CD4-positive, CD25-positive, alpha-beta regulatory T cell (primary cell): ENCODE data around the gene IFI30. TPM values are rescaled to one million over a fixed set of nuclear protein-coding genes. Genes with fewer than 3 reads are reported as not detected.
"Not testable (repeated sequence)": the region's sequence is repeated elsewhere in the genome, so short reads cannot be mapped to it uniquely, and the experiment has no call there.

Experiments used
- ATAC-seq, 2 donors: fragments of 150-1000 bp; cut with Tn5 transposase; one replicate each; pipeline ENCODE4 v1.10.0; 2021; ENCODE audit warnings: low read depth in 2 of 2, moderate number of reproducible peaks in 2 of 2, moderate library complexity in 1 of 2
- DNase-seq, 3 donors: peaks; one replicate each; pipeline versions ENCODE4 v3.0.0 to v3.0.0-alpha.2; 2012 to 2022; ENCODE audit warnings: mixed read lengths in 1 of 3
- H3K27ac ChIP-seq: one replicate; pipeline ENCODE4 v1.7.0; 2013; ENCODE audit warnings: mild to moderate bottlenecking, low read length; ENCODE audit not compliant: insufficient read depth, poor library complexity, severe bottlenecking
- H3K27me3 ChIP-seq: one replicate; pipeline ENCODE4 v1.7.0; 2013; ENCODE audit warnings: low read length; ENCODE audit not compliant: control insufficient read depth, insufficient read depth
- H3K36me3 ChIP-seq: one replicate; pipeline ENCODE4 v1.7.0; 2013; ENCODE audit warnings: mild to moderate bottlenecking, low read length, moderate library complexity; ENCODE audit not compliant: control insufficient read depth, insufficient read depth
- H3K4me1 ChIP-seq: 2 replicates; pipeline ENCODE4 v1.7.0; 2013; ENCODE audit warnings: mild to moderate bottlenecking, low read length; ENCODE audit not compliant: insufficient read depth, control insufficient read depth, poor library complexity, severe bottlenecking
- H3K4me3 ChIP-seq: one replicate; pipeline ENCODE4 v1.7.0; 2013; ENCODE audit warnings: low read depth, mild to moderate bottlenecking, low read length, moderate library complexity
- H3K9me3 ChIP-seq, 2 experiments: 1 replicate in 1 of 2; 2 replicates in 1 of 2; pipeline ENCODE4 v1.7.0; 2013; ENCODE audit warnings: low read length in 2 of 2, mild to moderate bottlenecking in 1 of 2, moderate library complexity in 1 of 2; ENCODE audit not compliant: control insufficient read depth in 2 of 2
- H3K27ac Mint-ChIP-seq, 3 donors: one replicate each; pipeline ENCODE4 v1.8.0; 2020 to 2022; ENCODE audit warnings: mild to moderate bottlenecking in 3 of 3, mixed read lengths in 3 of 3, moderate library complexity in 2 of 3
- H3K27me3 Mint-ChIP-seq: one replicate; pipeline ENCODE4 v1.8.0; 2022; ENCODE audit warnings: mild to moderate bottlenecking, mixed read lengths
- H3K36me3 Mint-ChIP-seq: one replicate; pipeline ENCODE4 v1.8.0; 2020; ENCODE audit warnings: mixed read lengths
- H3K4me1 Mint-ChIP-seq, 4 donors: one replicate each; pipeline ENCODE4 v1.8.0; 2020 to 2022; ENCODE audit warnings: mixed read lengths in 4 of 4, mild to moderate bottlenecking in 1 of 4
- H3K4me3 Mint-ChIP-seq, 4 donors: one replicate each; pipeline ENCODE4 v1.8.0; 2020 to 2022; ENCODE audit warnings: mild to moderate bottlenecking in 4 of 4, mixed read lengths in 4 of 4, moderate library complexity in 3 of 4
- H3K9me3 Mint-ChIP-seq, 7 donors: one replicate each; pipeline ENCODE4 v1.8.0; 2020 to 2022; ENCODE audit warnings: mixed read lengths in 7 of 7, mild to moderate bottlenecking in 3 of 7, moderate library complexity in 2 of 7
- polyA plus RNA-seq, 4 donors: library from polyadenylated mRNA; unstranded; fragments of 300-500 nt; fragmentation: Illumina TruSeq; gene quantifications; one replicate each; pipeline ENCODE4 v1.2.3, GENCODE V29; 2021
- total RNA-seq: library from RNA; stranded (reverse); gene quantifications from one replicate; pipeline ENCODE4 v1.2.3, GENCODE V29; 2022

Gene IFI30
- total and polyA plus RNA-seq, 5 donors from 2014 or later: 2.3 to 17.8 (median 8.5) TPM

DNA sequence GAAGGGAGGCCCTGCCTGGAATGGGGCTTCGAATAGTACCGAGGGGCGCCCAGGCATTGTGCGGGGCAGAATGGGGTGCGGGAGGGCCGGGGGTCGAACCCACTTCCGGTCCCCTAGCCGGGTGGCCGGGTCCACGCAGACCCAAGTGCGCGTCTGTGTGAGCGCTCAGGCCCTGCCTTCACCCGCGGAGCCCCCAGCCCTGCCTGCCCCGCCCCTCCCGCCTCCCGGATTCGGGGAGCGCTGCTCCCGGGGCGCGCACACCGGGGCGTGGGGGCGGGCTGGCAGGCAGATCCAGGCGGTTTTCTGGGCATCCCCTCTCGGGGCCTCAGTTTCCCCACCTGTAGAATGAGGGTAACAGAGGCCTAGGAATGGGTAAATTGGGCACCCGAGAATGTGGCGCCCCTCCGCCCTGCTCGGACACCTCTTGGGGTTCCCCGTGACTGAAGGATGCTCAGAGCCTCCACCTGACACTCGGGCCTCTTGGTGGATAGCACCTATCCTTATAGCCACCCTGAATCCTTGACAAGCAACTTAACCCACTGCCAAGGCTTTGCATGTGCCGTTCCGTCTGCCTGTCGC lies 20.0 kb upstream of the IFI30 start:
- peak overlapping the region; percentile 92 to 95 (median 94) for H3K4me3 Mint-ChIP-seq
- H3K27ac ChIP-seq: peak overlapping the region; percentile 84
- peak overlapping the region; percentile 38 to 94 (median 93) for H3K27ac Mint-ChIP-seq
- peaks cover 0 to 2% (median 0%) of the 10 kb centered on the region in 7 donors for H3K9me3 Mint-ChIP-seq
- DNase-seq (peak; percentile 10 to 38 (median 11)), ATAC-seq (no peak)
- no peaks in the 10 kb centered on the region for H3K27me3 ChIP-seq
- H3K4me1 ChIP-seq: peaks cover 22% of the 10 kb centered on the region
- H3K36me3 Mint-ChIP-seq: peaks cover 3% of the 10 kb centered on the region
- H3K27me3 Mint-ChIP-seq: peaks cover 6% of the 10 kb centered on the region
- peaks cover 5 to 29% (median 12%) of the 10 kb centered on the region in 4 donors for H3K4me1 Mint-ChIP-seq
- no peaks in the 10 kb centered on the region for H3K36me3 ChIP-seq
- peak overlapping the region; percentile 26 for H3K4me3 ChIP-seq
- no peaks in the 10 kb centered on the region for H3K9me3 ChIP-seq

DNA sequence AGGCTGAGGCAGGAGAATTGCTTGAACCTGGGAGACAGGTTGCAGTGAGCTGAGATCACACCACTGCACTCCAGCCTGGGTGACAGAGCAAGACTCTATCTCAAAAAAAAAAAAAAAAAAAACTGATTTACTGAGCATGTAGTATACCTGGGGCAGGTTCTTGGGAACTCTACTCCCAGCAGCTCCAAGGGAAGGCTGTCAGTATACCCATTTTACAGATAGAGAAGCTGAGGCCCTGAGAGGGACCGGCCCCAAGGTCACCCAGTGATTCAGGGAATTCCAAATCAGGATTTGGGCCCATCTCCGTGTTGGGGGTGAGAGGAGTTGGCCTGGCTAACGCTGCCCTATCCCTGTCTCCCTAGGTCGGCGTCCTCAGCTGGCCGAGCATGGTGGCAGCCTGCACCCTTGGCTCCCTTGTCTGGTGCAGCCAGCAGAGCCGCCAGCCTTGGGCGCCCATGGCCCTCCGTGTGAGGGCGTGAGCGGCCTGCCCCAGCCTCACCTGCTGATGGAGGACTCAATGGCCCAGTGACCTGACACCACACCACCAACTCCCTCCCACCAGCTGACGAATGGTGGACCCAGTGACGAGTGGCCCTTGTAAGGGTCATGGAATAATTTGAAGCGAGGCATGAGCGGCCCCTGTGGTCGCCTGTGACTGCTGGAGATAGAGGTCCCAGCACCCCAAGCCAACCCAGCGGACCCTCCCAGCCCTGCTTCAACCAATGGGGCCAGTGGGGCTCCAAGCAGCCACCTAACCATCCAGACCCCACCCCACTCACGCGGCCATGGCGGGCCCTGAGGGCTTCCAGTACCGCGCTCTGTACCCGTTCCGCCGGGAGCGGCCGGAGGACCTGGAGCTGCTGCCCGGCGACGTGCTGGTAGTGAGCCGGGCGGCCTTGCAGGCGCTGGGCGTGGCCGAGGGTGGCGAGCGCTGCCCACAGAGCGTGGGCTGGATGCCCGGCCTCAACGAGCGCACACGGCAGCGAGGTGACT lies 18.2 kb upstream of the IFI30 start:
- DNase-seq: no peak
- Mint-ChIP-seq H3K27me3 (peaks cover 6% of the 10 kb centered on the region), H3K27ac (no peak overlapping the region), H3K4me3 (peak overlapping the region in 3 of 4 donors; percentile 87 to 93 (median 88)), H3K4me1 (peaks cover 5 to 32% (median 12%) of the 10 kb centered on the region in 4 donors), H3K9me3 (peaks cover 0 to 2% (median 0%) of the 10 kb centered on the region in 7 donors), H3K36me3 (peaks cover 1% of the 10 kb centered on the region)
- no peak for ATAC-seq
- Histone ChIP-seq H3K27ac (no peak overlapping the region), H3K27me3 (no peaks in the 10 kb centered on the region), H3K9me3 (no peaks in the 10 kb centered on the region), H3K4me1 (peaks cover 22% of the 10 kb centered on the region), H3K36me3 (no peaks in the 10 kb centered on the region), H3K4me3 (no peak overlapping the region)

DNA sequence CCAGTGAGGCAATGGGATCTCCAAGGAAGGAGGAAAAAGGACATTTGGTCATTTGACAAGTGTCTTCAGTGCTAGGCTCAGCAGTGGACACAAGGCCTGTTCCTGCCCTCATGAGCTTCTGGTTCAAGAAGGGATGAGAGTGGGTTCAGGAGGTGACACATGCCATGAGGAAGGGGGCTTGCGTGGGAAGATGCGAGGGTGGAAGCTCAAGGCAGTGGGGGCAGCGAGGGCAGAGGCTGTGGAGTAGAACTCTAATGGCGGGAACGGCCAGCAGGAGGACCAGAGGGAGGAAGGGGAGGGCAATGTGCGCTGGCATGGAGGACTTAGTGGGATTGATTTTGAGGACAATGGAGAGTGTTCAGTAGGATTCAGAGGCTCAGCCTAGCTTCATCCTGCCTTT lies 17.3 kb upstream of the IFI30 start:
- peaks cover 5 to 37% (median 12%) of the 10 kb centered on the region in 4 donors for H3K4me1 Mint-ChIP-seq
- Histone ChIP-seq H3K36me3 (no peaks in the 10 kb centered on the region), H3K4me3 (no peak overlapping the region), H3K9me3 (no peaks in the 10 kb centered on the region), H3K27ac (no peak overlapping the region), H3K27me3 (no peaks in the 10 kb centered on the region), H3K4me1 (peaks cover 27% of the 10 kb centered on the region)
- peak overlapping the region in 1 of 3 donors; percentile 60 for H3K27ac Mint-ChIP-seq
- no peak for ATAC-seq
- no peak for DNase-seq
- H3K4me3 Mint-ChIP-seq: peak overlapping the region in 3 of 4 donors; percentile 1 to 65 (median 44)
- H3K9me3 Mint-ChIP-seq: peaks cover 0 to 2% (median 0%) of the 10 kb centered on the region in 7 donors
- peaks cover 3% of the 10 kb centered on the region for H3K36me3 Mint-ChIP-seq
- peaks cover 6% of the 10 kb centered on the region for H3K27me3 Mint-ChIP-seq

DNA sequence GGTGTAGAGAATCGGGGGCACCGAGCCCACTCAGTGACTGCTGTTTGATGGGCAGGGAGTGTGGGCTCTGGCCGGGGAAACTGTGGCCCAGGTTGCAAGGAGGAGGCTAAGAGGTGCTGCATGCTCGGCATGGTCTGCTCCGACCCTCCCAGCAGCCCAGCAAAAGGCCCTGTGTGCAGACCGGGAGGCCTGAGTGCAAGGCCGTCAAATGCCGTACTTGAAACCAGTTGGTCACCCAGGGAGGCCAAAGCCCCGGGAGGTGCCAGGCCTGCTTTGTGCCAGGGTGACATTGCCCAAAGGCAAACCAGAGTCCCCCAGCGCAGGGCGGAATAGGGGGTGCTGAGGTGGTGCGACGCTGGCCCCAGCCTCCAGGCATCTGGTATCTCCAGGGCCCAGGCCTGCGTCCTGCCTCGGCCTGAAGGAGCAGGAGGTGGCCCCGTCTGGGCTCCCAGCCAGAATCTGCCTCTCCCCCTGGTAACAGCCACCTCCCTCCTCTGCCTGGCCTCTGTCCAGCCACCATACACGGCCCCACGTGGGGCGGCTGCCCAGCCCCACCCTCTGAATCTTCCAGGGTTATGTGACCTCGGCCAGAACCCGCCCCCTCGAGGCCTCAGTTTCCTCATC lies 16.7 kb upstream of the IFI30 start:
- ATAC-seq (no peak), DNase-seq (no peak)
- H3K9me3 ChIP-seq: no peaks in the 10 kb centered on the region
- H3K9me3 Mint-ChIP-seq: peaks cover 0 to 3% (median 0%) of the 10 kb centered on the region in 7 donors
- no peaks in the 10 kb centered on the region for H3K27me3 ChIP-seq
- H3K27ac ChIP-seq: no peak overlapping the region
- peaks cover 5 to 31% (median 12%) of the 10 kb centered on the region in 4 donors for H3K4me1 Mint-ChIP-seq
- peaks cover 3% of the 10 kb centered on the region for H3K36me3 Mint-ChIP-seq
- peaks cover 25% of the 10 kb centered on the region for H3K4me1 ChIP-seq
- peak overlapping the region in 1 of 4 donors; percentile 44 for H3K4me3 Mint-ChIP-seq
- H3K27me3 Mint-ChIP-seq: peaks cover 6% of the 10 kb centered on the region
- no peak overlapping the region for H3K4me3 ChIP-seq
- H3K27ac Mint-ChIP-seq: peak overlapping the region in 1 of 3 donors; percentile 60
- no peaks in the 10 kb centered on the region for H3K36me3 ChIP-seq

DNA sequence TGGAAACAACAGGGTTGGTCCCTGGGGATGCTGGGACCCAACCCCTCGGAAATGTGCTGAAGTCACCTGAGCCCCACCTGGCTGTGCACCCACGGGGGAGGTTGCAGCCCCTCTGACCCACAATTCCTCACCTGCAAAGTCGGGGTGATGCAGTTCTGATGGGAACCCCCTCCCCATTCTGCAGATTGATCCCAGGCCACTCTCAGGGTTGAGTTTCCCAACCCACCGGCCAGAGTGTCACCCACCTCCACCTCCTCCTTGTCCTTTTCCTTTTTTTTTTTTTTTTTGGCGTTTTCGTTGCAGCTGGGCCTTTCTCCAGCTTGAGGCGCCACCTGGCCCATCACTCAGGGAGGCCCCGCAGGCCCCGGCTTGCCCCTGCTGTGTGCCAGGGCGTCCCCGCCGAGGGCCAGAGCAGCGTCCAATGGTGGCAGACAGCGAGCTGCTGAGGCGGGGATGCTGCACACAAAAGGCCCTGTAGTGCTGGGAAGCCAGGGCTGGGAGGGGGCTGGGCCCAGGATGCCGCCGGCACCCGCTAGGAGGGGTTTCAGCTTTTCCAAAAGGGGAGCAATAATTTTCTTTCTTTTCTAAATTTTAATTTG lies 16.0 kb upstream of the IFI30 start:
- DNase-seq (no peak), ATAC-seq (no peak)
- Mint-ChIP-seq H3K36me3 (peaks cover 3% of the 10 kb centered on the region), H3K4me1 (peaks cover 0 to 25% (median 8%) of the 10 kb centered on the region in 4 donors), H3K27me3 (peaks cover 4% of the 10 kb centered on the region), H3K27ac (no peak overlapping the region), H3K4me3 (no peak overlapping the region), H3K9me3 (peaks cover 0 to 3% (median 0%) of the 10 kb centered on the region in 7 donors)
- Histone ChIP-seq H3K27ac (no peak overlapping the region), H3K4me3 (no peak overlapping the region), H3K36me3 (no peaks in the 10 kb centered on the region), H3K9me3 (no peaks in the 10 kb centered on the region), H3K4me1 (peaks cover 23% of the 10 kb centered on the region), H3K27me3 (no peaks in the 10 kb centered on the region)

DNA sequence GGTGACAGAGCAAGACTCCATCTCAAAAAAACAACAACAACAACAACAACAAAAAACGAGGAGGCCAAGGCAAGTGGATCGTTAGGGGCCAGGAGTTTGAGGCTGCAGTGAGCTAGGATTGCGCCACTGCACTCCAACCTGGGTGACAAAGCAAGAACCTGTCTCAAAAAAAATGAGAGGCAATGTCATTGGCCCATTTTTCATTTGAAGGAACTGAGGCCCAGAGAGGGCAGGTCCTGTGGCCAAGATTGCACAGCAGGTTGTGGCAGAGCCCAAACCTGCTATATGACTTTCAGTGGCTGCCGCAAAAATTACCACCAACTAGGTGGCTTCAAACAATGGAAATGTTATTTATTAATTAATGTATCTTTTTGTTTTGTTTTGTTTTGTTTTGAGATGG lies 15.1 kb upstream of the IFI30 start:
- no peak overlapping the region for H3K27ac Mint-ChIP-seq
- H3K4me3 Mint-ChIP-seq: peak overlapping the region in 1 of 4 donors; percentile 61
- ATAC-seq (no peak), DNase-seq (no peak)
- H3K27ac ChIP-seq: no peak overlapping the region
- H3K9me3 ChIP-seq: no peaks in the 10 kb centered on the region
- H3K27me3 Mint-ChIP-seq: no peaks in the 10 kb centered on the region
- H3K36me3 ChIP-seq: peaks cover 8% of the 10 kb centered on the region
- peaks cover 3% of the 10 kb centered on the region for H3K36me3 Mint-ChIP-seq
- peaks cover 0 to 3% (median 0%) of the 10 kb centered on the region in 7 donors for H3K9me3 Mint-ChIP-seq
- H3K4me3 ChIP-seq: no peak overlapping the region
- no peaks in the 10 kb centered on the region for H3K27me3 ChIP-seq
- H3K4me1 Mint-ChIP-seq: peaks cover 0 to 23% (median 7%) of the 10 kb centered on the region in 4 donors
- H3K4me1 ChIP-seq: peaks cover 19% of the 10 kb centered on the region

DNA sequence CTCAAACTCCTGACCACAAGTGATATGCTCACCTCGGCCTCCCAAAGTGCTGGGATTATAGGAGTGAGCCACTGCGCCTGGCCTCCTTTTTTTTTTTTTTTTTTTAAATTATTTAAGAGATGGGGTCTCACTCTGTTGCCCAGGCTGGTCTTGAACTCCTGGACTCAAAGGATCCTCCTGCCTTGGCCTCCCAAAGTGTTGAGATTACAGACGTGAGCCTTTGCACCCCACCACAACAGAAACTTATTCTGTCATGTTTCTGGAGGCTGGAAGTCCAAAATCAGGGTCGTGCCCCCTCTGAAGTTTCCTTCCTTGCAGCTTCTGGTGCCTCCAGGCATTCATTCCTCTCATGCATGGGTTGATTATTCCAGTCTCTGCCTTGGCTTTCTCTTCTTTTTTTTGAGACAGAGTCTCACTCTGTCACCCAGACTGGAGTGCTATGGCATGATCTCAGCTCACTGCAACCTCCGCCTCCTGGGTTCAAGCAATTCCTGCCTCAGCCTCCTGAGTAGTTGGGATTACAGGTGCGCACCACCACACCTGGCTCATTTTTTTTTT lies 14.5 kb upstream of the IFI30 start:
- not testable (repeated sequence) for H3K27me3 ChIP-seq, H3K9me3 Mint-ChIP-seq, H3K36me3 ChIP-seq, H3K36me3 Mint-ChIP-seq, H3K4me3 ChIP-seq, H3K9me3 ChIP-seq, H3K27me3 Mint-ChIP-seq, DNase-seq, ATAC-seq, H3K27ac ChIP-seq
- H3K4me1 ChIP-seq: peaks cover 13% of the 10 kb centered on the region
- H3K4me3 Mint-ChIP-seq: peak overlapping the region in 1 of 4 donors; percentile 61
- peaks cover 0 to 18% (median 4%) of the 10 kb centered on the region in 4 donors for H3K4me1 Mint-ChIP-seq
- peak overlapping the region in 1 of 3 donors; percentile 5 for H3K27ac Mint-ChIP-seq
